D721Med (cell line): ENCODE data around the gene ZNF622.

Experiments used
- DNase-seq: peaks from one replicate; pipeline ENCODE4 v3.0.0; 2011; ENCODE audit warnings: low spot score; ENCODE audit not compliant: insufficient read length
- FAIRE-seq: peaks from 2 replicates; lab custom pipeline; 2011; peaks lifted over from hg19 to GRCh38; lab: Jason Lieb, UNC
- TF ChIP-seq, protein P1 (sequence below): IDR thresholded peaks from 2 replicates; pipeline ENCODE4 v1.5.1; 2012; ENCODE audit warnings: mild to moderate bottlenecking, control low read depth; ENCODE audit not compliant: insufficient read depth; ENCODE audit errors: missing control alignments

The ZNF622 gene

DNA sequence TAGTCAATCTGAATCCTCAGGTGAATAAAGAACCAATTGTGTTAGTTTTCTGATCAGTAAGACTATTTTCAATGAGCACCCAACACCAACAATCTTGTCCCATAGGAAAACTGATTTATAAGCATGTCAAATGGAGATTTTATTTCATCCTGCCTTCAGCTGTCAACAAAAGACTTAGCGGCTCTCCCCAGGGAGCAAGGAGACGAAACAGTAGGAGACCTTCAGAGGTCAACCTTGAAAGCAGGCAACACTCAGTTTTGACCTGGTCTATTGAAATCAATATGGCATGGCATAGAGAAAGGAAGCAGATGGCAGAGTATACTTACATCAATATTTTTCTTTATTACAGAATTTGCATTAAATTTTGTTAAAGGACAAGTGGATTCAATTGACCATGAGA lies 34.1 kb downstream of the ZNF622 start:
- FAIRE-seq (no peak), DNase-seq (no peak)
- TF ChIP-seq, protein P1, sequence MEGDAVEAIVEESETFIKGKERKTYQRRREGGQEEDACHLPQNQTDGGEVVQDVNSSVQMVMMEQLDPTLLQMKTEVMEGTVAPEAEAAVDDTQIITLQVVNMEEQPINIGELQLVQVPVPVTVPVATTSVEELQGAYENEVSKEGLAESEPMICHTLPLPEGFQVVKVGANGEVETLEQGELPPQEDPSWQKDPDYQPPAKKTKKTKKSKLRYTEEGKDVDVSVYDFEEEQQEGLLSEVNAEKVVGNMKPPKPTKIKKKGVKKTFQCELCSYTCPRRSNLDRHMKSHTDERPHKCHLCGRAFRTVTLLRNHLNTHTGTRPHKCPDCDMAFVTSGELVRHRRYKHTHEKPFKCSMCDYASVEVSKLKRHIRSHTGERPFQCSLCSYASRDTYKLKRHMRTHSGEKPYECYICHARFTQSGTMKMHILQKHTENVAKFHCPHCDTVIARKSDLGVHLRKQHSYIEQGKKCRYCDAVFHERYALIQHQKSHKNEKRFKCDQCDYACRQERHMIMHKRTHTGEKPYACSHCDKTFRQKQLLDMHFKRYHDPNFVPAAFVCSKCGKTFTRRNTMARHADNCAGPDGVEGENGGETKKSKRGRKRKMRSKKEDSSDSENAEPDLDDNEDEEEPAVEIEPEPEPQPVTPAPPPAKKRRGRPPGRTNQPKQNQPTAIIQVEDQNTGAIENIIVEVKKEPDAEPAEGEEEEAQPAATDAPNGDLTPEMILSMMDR: no peak

DNA sequence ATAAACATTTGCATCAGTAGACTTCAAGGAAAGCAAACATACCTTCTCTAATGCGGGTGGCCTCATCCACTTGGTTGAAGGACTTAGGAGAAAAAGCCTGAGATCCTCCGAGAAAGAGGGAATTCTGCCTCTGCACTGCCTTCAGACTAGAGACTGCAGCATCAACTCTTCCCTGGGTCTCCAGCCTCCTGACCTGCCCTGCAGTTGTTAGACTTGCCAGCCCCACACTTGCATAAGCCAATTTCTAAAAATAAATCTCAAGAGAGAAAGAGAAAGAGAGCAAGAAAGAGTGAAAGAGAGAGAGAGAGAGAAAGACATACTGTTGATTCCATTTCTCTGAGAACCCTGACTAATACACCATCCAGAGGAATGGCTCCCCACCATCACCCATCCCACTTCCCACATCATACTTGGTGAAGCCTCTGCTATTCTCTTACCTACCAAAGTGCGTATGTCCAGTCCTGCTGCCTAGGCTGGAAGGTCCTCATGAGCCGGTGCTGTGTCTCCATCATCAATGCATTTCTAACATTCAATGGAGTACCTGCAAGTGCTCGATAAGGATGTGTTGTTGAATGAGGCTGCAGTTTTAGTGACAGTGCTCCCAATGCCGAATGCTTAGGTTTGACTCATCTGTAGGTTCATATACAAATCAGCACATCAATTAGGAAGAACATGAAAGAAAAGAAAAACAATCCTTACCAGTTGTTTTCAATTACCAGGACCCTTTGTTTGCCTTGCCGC lies 35.1 kb downstream of the ZNF622 start:
- FAIRE-seq (no peak), DNase-seq (no peak)
- TF ChIP-seq, protein P1: no peak

DNA sequence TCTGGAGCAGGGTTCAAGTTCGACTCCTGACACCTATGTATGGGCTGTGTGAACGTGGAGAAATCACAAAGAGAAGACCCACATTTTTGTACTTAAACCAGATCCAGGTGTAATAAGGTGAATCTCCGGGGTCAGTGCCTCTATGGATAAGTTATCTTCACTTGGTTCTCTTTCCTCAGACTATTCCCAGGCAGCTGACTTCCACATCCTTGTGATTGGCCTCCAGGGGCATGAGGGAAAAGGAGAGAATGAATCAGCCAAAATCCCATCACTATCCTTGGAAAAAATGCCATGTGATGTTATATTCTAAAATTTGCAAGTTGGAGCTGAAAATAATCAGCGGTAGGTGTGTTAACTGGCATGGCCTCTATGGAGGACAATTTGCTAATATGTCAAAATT lies 37.2 kb downstream of the ZNF622 start:
- TF ChIP-seq, protein P1: no peak
- FAIRE-seq (no peak), DNase-seq (no peak)

DNA sequence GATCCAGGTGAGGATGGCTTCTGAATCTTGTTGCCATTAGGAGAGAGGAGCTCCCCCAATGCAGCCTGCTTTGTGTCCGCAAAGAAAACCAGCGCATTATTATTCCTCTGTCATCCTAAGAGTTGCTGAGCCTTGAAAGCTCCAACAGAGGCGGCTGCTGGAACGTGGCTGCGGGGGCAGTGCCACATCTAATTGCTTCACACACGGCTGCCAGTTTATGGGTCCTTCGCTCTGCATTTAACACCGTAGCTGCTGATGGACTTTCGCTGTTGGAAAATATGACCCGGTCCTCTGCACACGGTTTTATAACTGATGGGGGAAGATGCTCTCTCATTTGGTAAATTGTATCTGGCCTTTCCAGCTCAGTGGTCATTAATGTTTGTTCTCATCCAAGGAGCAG lies 38.0 kb downstream of the ZNF622 start:
- TF ChIP-seq, protein P1: no peak
- FAIRE-seq: no peak
- DNase-seq: no peak

DNA sequence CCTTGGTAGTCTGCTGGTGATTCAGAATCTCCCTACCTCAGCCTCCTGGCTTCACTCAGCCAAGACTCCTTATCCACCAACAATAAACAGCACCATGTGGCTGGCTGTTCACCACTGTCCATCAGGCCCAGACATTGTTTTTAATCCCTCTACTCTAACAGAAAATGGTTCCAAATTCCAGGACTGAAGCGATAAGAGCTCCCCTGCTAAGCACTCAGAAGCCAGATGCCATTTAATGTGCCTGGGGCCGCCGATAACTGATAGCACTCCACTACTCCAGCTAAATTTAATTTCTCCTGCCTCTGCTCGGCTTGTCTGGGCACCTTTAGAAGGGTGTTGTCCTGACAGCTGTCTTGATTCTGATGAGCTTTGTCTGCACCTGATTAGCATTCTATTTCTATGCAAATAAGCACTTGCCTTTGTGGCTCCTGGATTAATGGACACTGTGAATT lies 47.1 kb downstream of the ZNF622 start:
- FAIRE-seq: no peak
- no peak for DNase-seq
- TF ChIP-seq, protein P1: no peak

DNA sequence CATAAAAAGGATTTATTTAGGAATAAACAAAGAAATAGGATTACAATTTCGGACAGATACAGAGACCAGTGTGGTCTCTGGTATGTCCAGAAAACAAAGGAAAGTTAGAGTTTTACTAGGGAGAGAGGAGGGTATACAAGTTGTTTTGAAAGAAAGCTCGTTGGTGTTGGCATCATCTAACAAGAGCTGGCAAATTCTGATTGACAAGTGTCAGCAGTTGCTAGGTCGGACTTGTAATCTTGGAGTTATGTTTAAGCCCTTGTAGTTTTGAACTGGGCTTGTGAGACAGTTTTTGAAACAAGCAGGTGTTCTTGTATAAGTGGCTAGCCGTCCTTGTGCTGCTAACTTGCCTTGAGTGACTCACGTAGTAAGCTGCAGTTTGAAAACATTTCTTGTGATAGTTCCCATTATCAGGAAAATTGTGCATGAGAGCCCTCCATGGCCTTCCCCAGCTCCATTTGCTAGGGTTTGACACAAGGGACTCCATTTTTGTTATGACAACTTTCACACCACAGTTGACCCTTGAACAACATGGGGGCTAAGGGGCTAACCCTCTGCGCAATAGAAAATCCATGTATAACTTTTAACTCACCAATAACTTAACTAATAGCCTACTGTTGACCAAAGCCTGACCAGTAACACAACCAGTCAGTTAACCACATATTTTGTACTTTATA lies 48.1 kb downstream of the ZNF622 start:
- no peak for FAIRE-seq
- DNase-seq: no peak
- TF ChIP-seq, protein P1: no peak

DNA sequence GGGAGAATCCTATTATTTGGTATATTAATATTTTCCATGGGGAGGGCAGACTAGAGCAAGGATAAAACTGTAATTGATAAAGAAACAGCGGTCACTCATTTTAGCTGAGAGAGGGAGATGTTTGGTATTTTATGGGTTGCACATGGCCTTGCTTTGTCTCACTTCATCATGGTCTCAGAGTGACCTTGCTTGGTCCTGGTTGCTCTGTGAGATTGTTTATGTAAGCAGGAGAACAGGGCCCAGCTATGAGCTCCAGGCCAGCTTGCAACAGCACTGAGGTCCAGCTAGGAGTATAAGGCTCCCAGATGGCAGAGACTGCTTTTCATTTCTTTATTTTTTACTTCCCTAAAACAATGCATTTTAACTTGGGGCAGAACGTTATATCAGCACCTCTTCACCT lies 50.7 kb downstream of the ZNF622 start:
- TF ChIP-seq, protein P1: no peak
- FAIRE-seq: no peak

More for the DNA sequence above, 50.7 kb downstream of the ZNF622 start:
- no peak for DNase-seq
